ENCODE data around the gene SPIRE2. TPM values are rescaled to one million over a fixed set of nuclear protein-coding genes. Genes with fewer than 3 reads are reported as not detected.

The SPIRE2 gene
- total RNA-seq, 1 experiment from 2014 or later, result 29.6 TPM

GRCh38 chr16:89863741-89864526 is 35.7 kb downstream of the SPIRE2 start:
- Histone ChIP-seq H3K4me1 (peaks cover 3% of the 10 kb centered on the region; the same call in 1 of the 2 replicates), H3K4me3 (ENCODE audit: low read depth, low read length) (no peak overlapping the region), H3K27me3 (replicated peaks; ENCODE audit: control insufficient read depth, insufficient read depth, low read length) (no peaks in the 10 kb centered on the region), H3K36me3 (ENCODE audit: control insufficient read depth, insufficient read depth, low read length) (peaks cover 4% of the 10 kb centered on the region), H3K9me3 (peaks cover 15% of the 10 kb centered on the region; the same call in 1 of the 2 replicates)
- DNase-seq, result peak in 1 of 2 experiments; percentile 44
- intact Hi-C loops (cut with micrococcal nuclease; ENCODE audit: unreplicated experiment), result no loop called here
- H3K9me3 Mint-ChIP-seq (ENCODE audit: unreplicated experiment), result no peaks in the 10 kb centered on the region
- TF ChIP-seq, protein P1, sequence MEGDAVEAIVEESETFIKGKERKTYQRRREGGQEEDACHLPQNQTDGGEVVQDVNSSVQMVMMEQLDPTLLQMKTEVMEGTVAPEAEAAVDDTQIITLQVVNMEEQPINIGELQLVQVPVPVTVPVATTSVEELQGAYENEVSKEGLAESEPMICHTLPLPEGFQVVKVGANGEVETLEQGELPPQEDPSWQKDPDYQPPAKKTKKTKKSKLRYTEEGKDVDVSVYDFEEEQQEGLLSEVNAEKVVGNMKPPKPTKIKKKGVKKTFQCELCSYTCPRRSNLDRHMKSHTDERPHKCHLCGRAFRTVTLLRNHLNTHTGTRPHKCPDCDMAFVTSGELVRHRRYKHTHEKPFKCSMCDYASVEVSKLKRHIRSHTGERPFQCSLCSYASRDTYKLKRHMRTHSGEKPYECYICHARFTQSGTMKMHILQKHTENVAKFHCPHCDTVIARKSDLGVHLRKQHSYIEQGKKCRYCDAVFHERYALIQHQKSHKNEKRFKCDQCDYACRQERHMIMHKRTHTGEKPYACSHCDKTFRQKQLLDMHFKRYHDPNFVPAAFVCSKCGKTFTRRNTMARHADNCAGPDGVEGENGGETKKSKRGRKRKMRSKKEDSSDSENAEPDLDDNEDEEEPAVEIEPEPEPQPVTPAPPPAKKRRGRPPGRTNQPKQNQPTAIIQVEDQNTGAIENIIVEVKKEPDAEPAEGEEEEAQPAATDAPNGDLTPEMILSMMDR (IDR thresholded peaks at IDR 0.05; ENCODE audit: insufficient read depth in 1 of 2, low read depth in 1 of 2, low read length in 1 of 2, severe bottlenecking in 1 of 2, unreplicated experiment in 1 of 2), result no peak
- H3K4me3 Mint-ChIP-seq (ENCODE audit: unreplicated experiment), result no peak overlapping the region
- peaks cover 17% of the 10 kb centered on the region for H3K36me3 Mint-ChIP-seq (ENCODE audit: insufficient read depth, unreplicated experiment)
- POLR2A ChIA-PET, result no interaction called here
- no peaks in the 10 kb centered on the region for H3K27me3 Mint-ChIP-seq (ENCODE audit: insufficient read depth, unreplicated experiment)
- H3K4me1 Mint-ChIP-seq (ENCODE audit: low read depth, unreplicated experiment), result peaks cover 21% of the 10 kb centered on the region
- no TSS peak for BruUV-seq (replicated peaks)
- peak overlapping the region; percentile 62 for H3K27ac Mint-ChIP-seq (ENCODE audit: unreplicated experiment)
- CTCF ChIA-PET, result interaction anchor here (0.5 to 1.1 kb wide), 2 partner anchors 42 to 47 kb away, joined by 3 to 5 read pairs; no protein-coding TSS in a partner anchor

- TF ChIP-seq, protein P1 (IDR thresholded peaks at IDR 0.05; ENCODE audit: insufficient read depth in 1 of 2, low read depth in 1 of 2, low read length in 1 of 2, severe bottlenecking in 1 of 2, unreplicated experiment in 1 of 2), result no peak
- Histone ChIP-seq H3K9me3 (peaks cover 15% of the 10 kb centered on the region; the same call in 1 of the 2 replicates), H3K4me3 (ENCODE audit: low read depth, low read length) (no peak overlapping the region), H3K4me1 (peaks cover 3% of the 10 kb centered on the region; the same call in 1 of the 2 replicates), H3K36me3 (ENCODE audit: control insufficient read depth, insufficient read depth, low read length) (peaks cover 4% of the 10 kb centered on the region), H3K27me3 (replicated peaks; ENCODE audit: control insufficient read depth, insufficient read depth, low read length) (no peaks in the 10 kb centered on the region)
- BruUV-seq (replicated peaks), result no TSS peak
- Mint-ChIP-seq H3K27me3 (ENCODE audit: insufficient read depth, unreplicated experiment) (no peaks in the 10 kb centered on the region), H3K4me1 (ENCODE audit: low read depth, unreplicated experiment) (peaks cover 21% of the 10 kb centered on the region), H3K4me3 (ENCODE audit: unreplicated experiment) (no peak overlapping the region), H3K36me3 (ENCODE audit: insufficient read depth, unreplicated experiment) (peaks cover 17% of the 10 kb centered on the region), H3K9me3 (ENCODE audit: unreplicated experiment) (no peaks in the 10 kb centered on the region), H3K27ac (ENCODE audit: unreplicated experiment) (peak overlapping the region; percentile 62)
- CTCF ChIA-PET, result no interaction called here
- POLR2A ChIA-PET, result interaction anchor here (0.6 kb wide), 1 partner anchor 9 kb away, joined by 3 read pairs; the partner anchor contains the start of gene TCF25
- no peak for DNase-seq
- intact Hi-C loops (cut with micrococcal nuclease; ENCODE audit: unreplicated experiment), result no loop called here
Observed at GRCh38 chr16:89864527-89864820, 36.2 kb downstream of the SPIRE2 start.

- H3K9me3 Mint-ChIP-seq (ENCODE audit: unreplicated experiment), result no peaks in the 10 kb centered on the region
- no peak for DNase-seq
- H3K4me3 ChIP-seq (ENCODE audit: low read depth, low read length), result no peak overlapping the region
- no peak overlapping the region for H3K4me3 Mint-ChIP-seq (ENCODE audit: unreplicated experiment)
- BruUV-seq (replicated peaks), result no TSS peak
- intact Hi-C loops (cut with micrococcal nuclease; ENCODE audit: unreplicated experiment), result no loop called here
- peaks cover 21% of the 10 kb centered on the region for H3K4me1 Mint-ChIP-seq (ENCODE audit: low read depth, unreplicated experiment)
- peaks cover 3% of the 10 kb centered on the region for H3K36me3 ChIP-seq (ENCODE audit: control insufficient read depth, insufficient read depth, low read length)
- H3K9me3 ChIP-seq, result peaks cover 15% of the 10 kb centered on the region; the same call in 1 of the 2 replicates
- ChIA-PET CTCF (no interaction called here), POLR2A (no interaction called here)
- no peak overlapping the region for H3K27ac Mint-ChIP-seq (ENCODE audit: unreplicated experiment)
- H3K4me1 ChIP-seq, result peaks cover 8% of the 10 kb centered on the region
- H3K27me3 ChIP-seq (replicated peaks; ENCODE audit: control insufficient read depth, insufficient read depth, low read length), result no peaks in the 10 kb centered on the region
- TF ChIP-seq, protein P1 (IDR thresholded peaks at IDR 0.05; ENCODE audit: insufficient read depth in 1 of 2, low read depth in 1 of 2, low read length in 1 of 2, severe bottlenecking in 1 of 2, unreplicated experiment in 1 of 2), result no peak
- no peaks in the 10 kb centered on the region for H3K27me3 Mint-ChIP-seq (ENCODE audit: insufficient read depth, unreplicated experiment)
- peaks cover 25% of the 10 kb centered on the region for H3K36me3 Mint-ChIP-seq (ENCODE audit: insufficient read depth, unreplicated experiment)
Observed at GRCh38 chr16:89867918-89868317, 39.6 kb downstream of the SPIRE2 start.

Data from Caco-2 (cell line).